ENCODE results near the gene DNAH2. TPM values are rescaled to one million over a fixed set of nuclear protein-coding genes. Genes with fewer than 3 reads are reported as not detected.

The DNAH2 gene
- total and polyA plus RNA-seq, 2 donors (not counting 3 experiments of a cell fraction or from before 2014, with no cell fraction given): 0.10 to 0.11 TPM

GRCh38 chr17:7756968-7757367 is 39.4 kb downstream of the DNAH2 start:
- DNase-seq (ENCODE audit: low read depth, low spot score) (no peak), FAIRE-seq (no peak)
- POLR2A ChIA-PET: no interaction called here

GRCh38 chr17:7763919-7764318 is 46.4 kb downstream of the DNAH2 start:
- Histone ChIP-seq H3K4me1 (ENCODE audit: control insufficient read depth, extremely low read depth, insufficient read depth, low read length) (no peaks in the 10 kb centered on the region), H3K27ac (ENCODE audit: insufficient read depth, low read depth, low read length) (no peak overlapping the region), H3K79me2 (ENCODE audit: control insufficient read depth, insufficient read depth, low read length) (no peaks in the 10 kb centered on the region), H4K20me1 (replicated peaks; ENCODE audit: control insufficient read depth, extremely low read depth, insufficient read depth, low read length) (no peaks in the 10 kb centered on the region), H3K9me1 (replicated peaks; ENCODE audit: control insufficient read depth, extremely low read depth, insufficient read depth, low read length) (no peaks in the 10 kb centered on the region), H3K4me2 (ENCODE audit: insufficient read depth, low read length) (no peak overlapping the region), H2AFZ (ENCODE audit: low read depth, low read length) (no peak overlapping the region), H3K4me3 (replicated peaks in 1 of 3; ENCODE audit: insufficient read depth in 1 of 3, low read depth in 1 of 3, low read length in 3 of 3) (no peak overlapping the region), H3K9me3 (replicated peaks; ENCODE audit: control insufficient read depth, insufficient read depth, low read length) (no peaks in the 10 kb centered on the region), H3K9ac (replicated peaks; ENCODE audit: extremely low read depth, insufficient read depth, low read length) (no peak overlapping the region), H3K36me3 (ENCODE audit: control insufficient read depth in 2 of 2, extremely low read depth in 1 of 2, insufficient read depth in 2 of 2, low read length in 2 of 2) (no peaks in the 10 kb centered on the region), H3K27me3 (ENCODE audit: control insufficient read depth in 2 of 2, insufficient read depth in 2 of 2, low read length in 2 of 2) (peaks cover 0 to 3% of the 10 kb centered on the region in 2 experiments)
- intact Hi-C loops (cut with micrococcal nuclease): no loop called here
- no peak for FAIRE-seq
- ChIA-PET POLR2A (no interaction called here), CTCF (interaction anchor here (0.6 to 2.2 kb wide), 7 partner anchors 15 to 1856 kb away, joined by 3 to 8 read pairs (median 3); no protein-coding TSS in a partner anchor)
- TF ChIP-seq MYC (IDR thresholded peaks at IDR 0.05; ENCODE audit: low read depth, low read length): no peak
- TF ChIP-seq POLR2A (IDR thresholded peaks at IDR 0.05; ENCODE audit: low read depth, low read length): no peak
- no peak for TF ChIP-seq JUN (IDR thresholded peaks at IDR 0.05; ENCODE audit: borderline replicate concordance, insufficient read depth, insufficient read length, low read depth)
- TF ChIP-seq GATA2 (IDR thresholded peaks at IDR 0.05; ENCODE audit: insufficient read depth, insufficient read length, low read depth, low read length): no peak
- no peak for DNase-seq (ENCODE audit: low read depth, low spot score)
- dilution Hi-C loops (cut with MboI; ENCODE audit: extremely low pct_ligation_motif_present, low sequenced_read_pairs): no loop called here
- no TSS peak for BruUV-seq (replicated peaks)

More at GRCh38 chr17:7756968-7757367, 39.4 kb downstream of the DNAH2 start:
- Histone ChIP-seq H3K9me1 (replicated peaks; ENCODE audit: control insufficient read depth, extremely low read depth, insufficient read depth, low read length) (no peaks in the 10 kb centered on the region), H3K27me3 (ENCODE audit: control insufficient read depth in 2 of 2, insufficient read depth in 2 of 2, low read length in 2 of 2) (no peaks in the 10 kb centered on the region), H2AFZ (ENCODE audit: low read depth, low read length) (no peak overlapping the region), H3K4me3 (replicated peaks in 1 of 3; ENCODE audit: insufficient read depth in 1 of 3, low read depth in 1 of 3, low read length in 3 of 3) (no peak overlapping the region), H4K20me1 (replicated peaks; ENCODE audit: control insufficient read depth, extremely low read depth, insufficient read depth, low read length) (no peaks in the 10 kb centered on the region), H3K9me3 (replicated peaks; ENCODE audit: control insufficient read depth, insufficient read depth, low read length) (no peaks in the 10 kb centered on the region), H3K9ac (replicated peaks; ENCODE audit: extremely low read depth, insufficient read depth, low read length) (no peak overlapping the region), H3K4me1 (ENCODE audit: control insufficient read depth, extremely low read depth, insufficient read depth, low read length) (no peaks in the 10 kb centered on the region), H3K4me2 (ENCODE audit: insufficient read depth, low read length) (no peak overlapping the region), H3K79me2 (ENCODE audit: control insufficient read depth, insufficient read depth, low read length) (no peaks in the 10 kb centered on the region), H3K27ac (ENCODE audit: insufficient read depth, low read depth, low read length) (no peak overlapping the region), H3K36me3 (ENCODE audit: control insufficient read depth in 2 of 2, extremely low read depth in 1 of 2, insufficient read depth in 2 of 2, low read length in 2 of 2) (no peaks in the 10 kb centered on the region)
- intact Hi-C loops (cut with micrococcal nuclease): no loop called here
- TF ChIP-seq MYC (IDR thresholded peaks at IDR 0.05; ENCODE audit: low read depth, low read length) (no peak), EZH2 (IDR thresholded peaks at IDR 0.05; ENCODE audit: borderline replicate concordance, low read depth, low read length, severe bottlenecking) (no peak), GATA2 (IDR thresholded peaks at IDR 0.05; ENCODE audit: insufficient read depth, insufficient read length, low read depth, low read length) (no peak), JUN (IDR thresholded peaks at IDR 0.05; ENCODE audit: borderline replicate concordance, insufficient read depth, insufficient read length, low read depth) (no peak), POLR2AphosphoS5 (IDR thresholded peaks at IDR 0.05; ENCODE audit: insufficient read depth, low read depth, low read length) (no peak), POLR2A (IDR thresholded peaks at IDR 0.05; ENCODE audit: low read depth, low read length) (no peak)
- BruUV-seq (replicated peaks): no TSS peak
- CTCF ChIA-PET: interaction anchor here (1.2 to 1.7 kb wide), 3 partner anchors 9 to 13 kb away, joined by 3 to 5 read pairs (median 5); no protein-coding TSS in a partner anchor
- dilution Hi-C loops (cut with MboI; ENCODE audit: extremely low pct_ligation_motif_present, low sequenced_read_pairs): no loop called here
